Loucy (cell line): ENCODE measurements around the gene GBX2.

Experiments
- H2AFZ ChIP-seq: fragments of 200-600 bp; sonication (generic); 2 replicates; pipeline ENCODE4 v1.6.0; 2016; ENCODE audit warnings: antibody characterized with exemption, mild to moderate bottlenecking, low read length, moderate library complexity
- H3F3A ChIP-seq: fragments of 200-600 bp; 2 replicates; pipeline ENCODE4 v1.6.0; 2016; ENCODE audit warnings: antibody characterized with exemption, low read depth, mild to moderate bottlenecking
- H3K27me3 ChIP-seq: fragments of 200-600 bp; sonication (generic); 2 replicates; pipeline ENCODE4 v1.6.1; 2014; ENCODE audit warnings: low read length, mild to moderate bottlenecking; ENCODE audit not compliant: insufficient read depth, poor library complexity, severe bottlenecking
- H3K36me3 ChIP-seq: fragments of 200-600 bp; sonication (generic); 2 replicates; pipeline ENCODE4 v1.6.1; 2016; ENCODE audit warnings: low read length; ENCODE audit not compliant: insufficient read depth
- H3K4me1 ChIP-seq: fragments of 200-600 bp; sonication (generic); 2 replicates; pipeline ENCODE4 v1.5.1; 2014; ENCODE audit warnings: low read length, mild to moderate bottlenecking; ENCODE audit not compliant: insufficient read depth, poor library complexity, severe bottlenecking
- H3K4me2 ChIP-seq: fragments of 200-600 bp; sonication (generic); 2 replicates; pipeline ENCODE4 v1.6.0; 2014; ENCODE audit warnings: antibody characterized with exemption, low read length, low read depth, mild to moderate bottlenecking; ENCODE audit not compliant: poor library complexity, severe bottlenecking
- H3K4me3 ChIP-seq: fragments of 200-600 bp; sonication (generic); 2 replicates; pipeline ENCODE4 v1.5.1; 2014; ENCODE audit warnings: low read length, mild to moderate bottlenecking, mixed read lengths; ENCODE audit not compliant: poor library complexity, severe bottlenecking
- H3K79me2 ChIP-seq: fragments of 200-600 bp; sonication (generic); 2 replicates; pipeline ENCODE4 v1.6.1; 2014; ENCODE audit warnings: low read length; ENCODE audit not compliant: insufficient read depth
- H3K9ac ChIP-seq: fragments of 200-600 bp; sonication (generic); 2 replicates; pipeline ENCODE4 v1.6.0; 2014; ENCODE audit warnings: mild to moderate bottlenecking, low read depth, low read length, moderate library complexity; ENCODE audit not compliant: poor library complexity, severe bottlenecking
- H3K9me2 ChIP-seq: fragments of 200-600 bp; sonication (generic); replicated peaks from 2 replicates; pipeline ENCODE4 v1.6.1; 2016; ENCODE audit warnings: low read depth, low read length, mixed read lengths
- H3K9me3 ChIP-seq: fragments of 200-600 bp; sonication (generic); 2 replicates; pipeline ENCODE4 v1.6.1; 2014; ENCODE audit warnings: mild to moderate bottlenecking, antibody characterized with exemption, low read length, low read depth; ENCODE audit not compliant: insufficient read depth
- H4K20me1 ChIP-seq: fragments of 200-600 bp; sonication (generic); 2 replicates; pipeline ENCODE4 v1.6.0; 2014; ENCODE audit warnings: antibody characterized with exemption, low read length, mild to moderate bottlenecking; ENCODE audit not compliant: insufficient read depth, poor library complexity, severe bottlenecking
- EZH2phosphoT487 ChIP-seq: fragments of 200-600 bp; IDR thresholded peaks from 2 replicates; pipeline ENCODE4 v1.6.1; 2018; ENCODE audit warnings: antibody characterized with exemption, mild to moderate bottlenecking, moderate library complexity, borderline replicate concordance
- TF ChIP-seq, protein P1 (sequence below): fragments of 200-600 bp; sonication (generic); conservative IDR thresholded peaks from 2 replicates; pipeline ENCODE4 v1.5.1; 2014; ENCODE audit warnings: mild to moderate bottlenecking, antibody characterized with exemption, low read length

The GBX2 gene

DNA sequence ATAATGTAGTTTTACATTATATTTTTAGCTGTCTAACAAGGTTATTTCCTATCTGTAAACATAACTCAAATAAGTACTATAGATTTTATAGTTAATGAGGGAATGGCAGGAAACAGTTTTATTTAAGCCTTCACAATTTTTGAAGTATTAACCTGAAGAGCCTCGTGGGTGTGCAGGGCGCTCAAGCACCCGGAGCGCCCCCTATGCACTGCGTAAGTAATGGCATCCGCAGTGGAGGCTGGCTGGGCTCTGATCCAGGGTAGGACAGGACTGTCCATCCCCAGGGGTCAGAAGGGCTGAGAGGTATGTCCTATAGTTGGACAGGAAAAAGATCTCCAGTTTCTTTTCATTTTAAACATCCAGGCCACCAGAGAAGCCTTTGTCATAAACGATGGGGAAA is 8.2 kb upstream of the GBX2 start:
- Histone ChIP-seq H2AFZ (no peak overlapping the region), H3F3A (no peaks in the 10 kb centered on the region), H3K79me2 (no peaks in the 10 kb centered on the region), H3K9me3 (no peaks in the 10 kb centered on the region), H3K9ac (no peak overlapping the region), H3K4me2 (no peak overlapping the region), H3K9me2 (no peaks in the 10 kb centered on the region), H4K20me1 (no peaks in the 10 kb centered on the region), H3K36me3 (no peaks in the 10 kb centered on the region), H3K27me3 (no peaks in the 10 kb centered on the region), H3K4me3 (no peak overlapping the region), H3K4me1 (no peaks in the 10 kb centered on the region)
- TF ChIP-seq, protein P1, sequence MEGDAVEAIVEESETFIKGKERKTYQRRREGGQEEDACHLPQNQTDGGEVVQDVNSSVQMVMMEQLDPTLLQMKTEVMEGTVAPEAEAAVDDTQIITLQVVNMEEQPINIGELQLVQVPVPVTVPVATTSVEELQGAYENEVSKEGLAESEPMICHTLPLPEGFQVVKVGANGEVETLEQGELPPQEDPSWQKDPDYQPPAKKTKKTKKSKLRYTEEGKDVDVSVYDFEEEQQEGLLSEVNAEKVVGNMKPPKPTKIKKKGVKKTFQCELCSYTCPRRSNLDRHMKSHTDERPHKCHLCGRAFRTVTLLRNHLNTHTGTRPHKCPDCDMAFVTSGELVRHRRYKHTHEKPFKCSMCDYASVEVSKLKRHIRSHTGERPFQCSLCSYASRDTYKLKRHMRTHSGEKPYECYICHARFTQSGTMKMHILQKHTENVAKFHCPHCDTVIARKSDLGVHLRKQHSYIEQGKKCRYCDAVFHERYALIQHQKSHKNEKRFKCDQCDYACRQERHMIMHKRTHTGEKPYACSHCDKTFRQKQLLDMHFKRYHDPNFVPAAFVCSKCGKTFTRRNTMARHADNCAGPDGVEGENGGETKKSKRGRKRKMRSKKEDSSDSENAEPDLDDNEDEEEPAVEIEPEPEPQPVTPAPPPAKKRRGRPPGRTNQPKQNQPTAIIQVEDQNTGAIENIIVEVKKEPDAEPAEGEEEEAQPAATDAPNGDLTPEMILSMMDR, result peak; percentile 80
- no peak for TF ChIP-seq EZH2phosphoT487

- TF ChIP-seq EZH2phosphoT487, result no peak
- TF ChIP-seq, protein P1, result no peak
- Histone ChIP-seq H2AFZ (no peak overlapping the region), H3K9ac (no peak overlapping the region), H3K9me2 (no peaks in the 10 kb centered on the region), H3K4me2 (no peak overlapping the region), H3K27me3 (no peaks in the 10 kb centered on the region), H3K4me1 (no peaks in the 10 kb centered on the region), H3K36me3 (no peaks in the 10 kb centered on the region), H3K4me3 (no peak overlapping the region), H3F3A (no peaks in the 10 kb centered on the region), H3K9me3 (no peaks in the 10 kb centered on the region), H3K79me2 (no peaks in the 10 kb centered on the region), H4K20me1 (no peaks in the 10 kb centered on the region)
These were observed 7.5 kb upstream of the GBX2 start for GRCh38 chr2:236175548-236176150.

- Histone ChIP-seq H3K79me2 (no peaks in the 10 kb centered on the region), H3F3A (no peaks in the 10 kb centered on the region), H3K36me3 (no peaks in the 10 kb centered on the region), H3K4me2 (no peak overlapping the region), H3K27me3 (no peaks in the 10 kb centered on the region), H4K20me1 (no peaks in the 10 kb centered on the region), H3K9me3 (no peaks in the 10 kb centered on the region), H3K4me3 (no peak overlapping the region), H2AFZ (no peak overlapping the region), H3K9ac (no peak overlapping the region), H3K9me2 (no peaks in the 10 kb centered on the region), H3K4me1 (no peaks in the 10 kb centered on the region)
- TF ChIP-seq, protein P1, result no peak
- TF ChIP-seq EZH2phosphoT487, result no peak
These were observed 5.8 kb upstream of the GBX2 start for GRCh38 chr2:236173729-236174607.
